Karpas-422 (cell line): ENCODE results near the gene ADGRG2. TPM values are rescaled to one million over a fixed set of nuclear protein-coding genes. Genes with fewer than 3 reads are reported as not detected.
A peak's percentile ranks its signal among the peaks of the same experiment; 100 is the strongest.

Experiments used
- DNase-seq: peaks from one replicate; pipeline ENCODE4 v3.0.0-alpha.2; 2015
- H2AFZ ChIP-seq: fragments of 200-600 bp; sonication (generic); 2 replicates; pipeline ENCODE4 v1.6.1; 2014; ENCODE audit warnings: antibody characterized with exemption, low read length, mixed read lengths
- H3K27ac ChIP-seq: fragments of 200-600 bp; sonication (generic); 2 replicates; pipeline ENCODE4 v1.5.1; 2014; ENCODE audit warnings: mild to moderate bottlenecking, low read length, moderate library complexity
- H3K27me3 ChIP-seq: fragments of 200-600 bp; sonication (generic); 2 replicates; pipeline ENCODE4 v1.6.1; 2014; ENCODE audit warnings: low read length, mixed read lengths
- H3K36me3 ChIP-seq: fragments of 200-600 bp; sonication (generic); 2 replicates; pipeline ENCODE4 v1.6.1; 2014; ENCODE audit warnings: low read length, mixed read lengths; ENCODE audit not compliant: insufficient read depth
- H3K4me1 ChIP-seq: fragments of 200-600 bp; sonication (generic); 2 replicates; pipeline ENCODE4 v1.6.1; 2014; ENCODE audit warnings: mild to moderate bottlenecking, low read length, mixed read lengths
- H3K4me2 ChIP-seq: fragments of 200-600 bp; sonication (generic); 2 replicates; pipeline ENCODE4 v1.6.1; 2014; ENCODE audit warnings: low read length, low read depth, mild to moderate bottlenecking; ENCODE audit not compliant: poor library complexity, severe bottlenecking
- H3K4me3 ChIP-seq: fragments of 200-600 bp; sonication (generic); 2 replicates; pipeline ENCODE4 v1.5.1; 2014; ENCODE audit warnings: mild to moderate bottlenecking, antibody characterized with exemption, low read length, mixed read lengths
- H3K79me2 ChIP-seq: fragments of 200-600 bp; sonication (generic); 2 replicates; pipeline ENCODE4 v1.6.1; 2014; ENCODE audit warnings: mild to moderate bottlenecking, low read length, mixed read lengths
- H3K9ac ChIP-seq: fragments of 200-600 bp; sonication (generic); 2 replicates; pipeline ENCODE4 v1.6.0; 2014; ENCODE audit warnings: low read length
- H3K9me2 ChIP-seq: fragments of 200-600 bp; sonication (generic), shearing (Covaris generic); replicated peaks from 2 replicates; pipeline ENCODE4 v1.6.0; 2014; ENCODE audit warnings: mild to moderate bottlenecking, low read length, moderate library complexity; ENCODE audit not compliant: insufficient read depth
- H3K9me3 ChIP-seq: fragments of 300-700, 200-600 bp; sonication (generic); 2 replicates; pipeline ENCODE4 v1.6.1; 2014; ENCODE audit warnings: low read length, mixed read lengths
- H4K20me1 ChIP-seq: fragments of 200-600 bp; sonication (generic); 2 replicates; pipeline ENCODE4 v1.6.1; 2014; ENCODE audit warnings: mild to moderate bottlenecking, antibody characterized with exemption, low read length, low read depth; ENCODE audit not compliant: insufficient read depth
- total RNA-seq: library from RNA; depleted of rRNA; stranded (reverse); fragments of >200 nt; shearing (Covaris generic); gene quantifications from 2 replicates; pipeline ENCODE4 v1.2.3, GENCODE V29; 2014; ENCODE audit warnings: low replicate concordance

Gene ADGRG2
- total RNA-seq, 1 experiment from 2014 or later, result not detected

DNA sequence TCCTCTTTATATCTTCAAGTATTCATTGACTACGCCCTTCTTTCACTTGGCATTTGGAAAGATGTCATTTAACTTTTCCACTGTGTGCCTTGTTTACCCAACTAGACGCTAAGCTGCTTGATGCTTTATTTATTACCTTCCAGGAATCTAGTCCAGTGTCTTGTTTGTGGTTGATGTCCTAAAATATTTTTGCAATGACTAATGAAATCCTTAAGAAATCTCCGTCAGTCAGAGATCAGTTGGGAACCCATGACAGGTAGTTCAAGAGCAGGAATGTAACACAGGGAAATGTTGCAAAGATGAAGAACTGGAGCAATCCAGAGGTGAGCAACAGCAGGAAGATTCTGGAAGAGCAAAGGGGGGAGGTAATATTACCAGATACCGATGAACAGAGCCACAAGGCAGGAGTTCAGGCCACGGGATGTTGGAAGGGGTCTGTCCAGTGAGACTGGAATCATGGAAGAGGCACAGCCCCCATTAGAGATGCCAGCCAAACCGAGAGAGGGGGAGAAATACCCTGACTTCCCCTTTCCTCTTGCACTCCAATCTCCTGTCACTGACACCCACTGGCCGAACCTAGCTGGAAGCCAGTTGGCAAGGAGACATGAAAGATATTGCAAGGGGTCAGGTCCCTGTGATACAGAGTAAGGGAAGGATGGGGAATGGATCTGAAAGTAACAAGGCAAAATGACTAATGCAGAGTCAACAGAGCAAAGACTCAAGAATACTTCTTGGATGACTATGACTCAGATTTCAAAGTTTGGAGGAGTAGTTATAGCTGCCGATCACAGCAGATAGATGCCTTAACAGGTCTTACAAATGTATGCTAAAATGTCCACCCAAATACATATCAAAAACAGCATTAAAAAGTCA, 75.7 kb downstream of the ADGRG2 start:
- no peak overlapping the region for H3K4me2 ChIP-seq
- no peaks in the 10 kb centered on the region for H4K20me1 ChIP-seq
- H3K79me2 ChIP-seq, result no peaks in the 10 kb centered on the region
- no peak overlapping the region for H3K9ac ChIP-seq
- H3K36me3 ChIP-seq, result no peaks in the 10 kb centered on the region
- H3K27ac ChIP-seq, result no peak overlapping the region
- H3K4me1 ChIP-seq, result no peaks in the 10 kb centered on the region
- no peak overlapping the region for H2AFZ ChIP-seq
- H3K9me2 ChIP-seq, result no peaks in the 10 kb centered on the region
- no peaks in the 10 kb centered on the region for H3K27me3 ChIP-seq
- DNase-seq, result no peak
- no peak overlapping the region for H3K4me3 ChIP-seq
- no peaks in the 10 kb centered on the region for H3K9me3 ChIP-seq

GRCh38 chrX:19040373-19040772, 81.9 kb downstream of the ADGRG2 start:
- Histone ChIP-seq H3K4me2 (no peak overlapping the region), H3K36me3 (no peaks in the 10 kb centered on the region), H2AFZ (no peak overlapping the region), H4K20me1 (no peaks in the 10 kb centered on the region), H3K27me3 (no peaks in the 10 kb centered on the region), H3K9me2 (no peaks in the 10 kb centered on the region), H3K79me2 (no peaks in the 10 kb centered on the region), H3K27ac (no peak overlapping the region), H3K4me1 (no peaks in the 10 kb centered on the region), H3K9ac (no peak overlapping the region), H3K4me3 (no peak overlapping the region), H3K9me3 (no peaks in the 10 kb centered on the region)
- peak; percentile 44 for DNase-seq

DNA sequence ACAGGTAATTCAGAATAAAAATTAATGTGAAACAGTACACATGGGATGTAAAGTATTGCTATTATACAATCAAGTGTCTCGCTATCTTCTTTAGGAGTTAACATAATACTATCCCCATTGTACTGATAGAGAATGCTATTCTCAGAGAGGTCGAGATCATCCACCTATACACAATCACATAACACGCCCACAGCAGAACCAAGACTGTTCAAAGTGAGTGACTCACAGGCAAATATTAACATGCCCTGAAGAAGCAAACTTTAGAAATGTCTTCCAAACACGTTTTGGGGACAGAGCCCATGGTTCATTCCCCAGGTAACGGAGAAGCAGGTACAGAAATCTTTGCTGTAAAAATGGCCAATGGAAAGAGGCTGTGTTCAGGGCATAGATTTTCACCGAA, 88.2 kb downstream of the ADGRG2 start:
- H2AFZ ChIP-seq, result no peak overlapping the region
- no peak overlapping the region for H3K27ac ChIP-seq
- no peaks in the 10 kb centered on the region for H3K9me2 ChIP-seq
- H3K27me3 ChIP-seq, result no peaks in the 10 kb centered on the region
- no peak overlapping the region for H3K9ac ChIP-seq
- H3K4me2 ChIP-seq, result no peak overlapping the region
- H3K9me3 ChIP-seq, result no peaks in the 10 kb centered on the region
- H3K79me2 ChIP-seq, result no peaks in the 10 kb centered on the region
- no peak overlapping the region for H3K4me3 ChIP-seq
- H3K4me1 ChIP-seq, result no peaks in the 10 kb centered on the region
- no peaks in the 10 kb centered on the region for H4K20me1 ChIP-seq
- H3K36me3 ChIP-seq, result no peaks in the 10 kb centered on the region
- no peak for DNase-seq

DNA sequence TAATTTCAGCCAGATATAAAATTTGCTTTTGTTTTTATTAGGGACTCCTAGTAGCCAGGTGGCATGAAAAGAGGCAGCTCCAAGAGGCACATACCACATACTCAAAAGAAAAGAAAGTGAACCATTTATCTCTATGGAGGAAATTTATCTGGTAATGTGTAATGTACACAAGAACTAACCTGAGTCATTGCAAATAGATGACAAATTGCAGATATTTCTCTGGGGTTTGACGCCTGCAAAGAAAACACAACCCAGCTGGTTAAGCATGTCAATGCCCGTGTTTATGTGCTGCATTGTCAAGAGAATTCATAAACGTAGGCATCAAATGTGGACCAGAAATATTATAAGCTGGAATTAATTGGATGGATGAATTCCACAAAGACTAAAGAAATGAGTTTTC, 91.5 kb downstream of the ADGRG2 start:
- no peak overlapping the region for H3K27ac ChIP-seq
- H3K9me2 ChIP-seq, result no peaks in the 10 kb centered on the region
- no peak for DNase-seq
- no peaks in the 10 kb centered on the region for H3K27me3 ChIP-seq
- no peaks in the 10 kb centered on the region for H3K4me1 ChIP-seq
- no peak overlapping the region for H2AFZ ChIP-seq
- H3K4me3 ChIP-seq, result no peak overlapping the region
- no peaks in the 10 kb centered on the region for H3K9me3 ChIP-seq
- no peaks in the 10 kb centered on the region for H3K79me2 ChIP-seq
- H3K9ac ChIP-seq, result no peak overlapping the region
- no peaks in the 10 kb centered on the region for H4K20me1 ChIP-seq
- H3K4me2 ChIP-seq, result no peak overlapping the region
- H3K36me3 ChIP-seq, result no peaks in the 10 kb centered on the region

- H3K79me2 ChIP-seq, result no peaks in the 10 kb centered on the region
- no peaks in the 10 kb centered on the region for H3K9me2 ChIP-seq
- no peaks in the 10 kb centered on the region for H3K36me3 ChIP-seq
- H3K9ac ChIP-seq, result no peak overlapping the region
- no peak overlapping the region for H3K4me2 ChIP-seq
- no peaks in the 10 kb centered on the region for H3K27me3 ChIP-seq
- H3K9me3 ChIP-seq, result no peaks in the 10 kb centered on the region
- H4K20me1 ChIP-seq, result no peaks in the 10 kb centered on the region
- no peak overlapping the region for H3K27ac ChIP-seq
- no peak overlapping the region for H3K4me3 ChIP-seq
- no peak for DNase-seq
- no peaks in the 10 kb centered on the region for H3K4me1 ChIP-seq
- H2AFZ ChIP-seq, result no peak overlapping the region
Observed at GRCh38 chrX:19028560-19028959, 93.7 kb downstream of the ADGRG2 start.

DNA sequence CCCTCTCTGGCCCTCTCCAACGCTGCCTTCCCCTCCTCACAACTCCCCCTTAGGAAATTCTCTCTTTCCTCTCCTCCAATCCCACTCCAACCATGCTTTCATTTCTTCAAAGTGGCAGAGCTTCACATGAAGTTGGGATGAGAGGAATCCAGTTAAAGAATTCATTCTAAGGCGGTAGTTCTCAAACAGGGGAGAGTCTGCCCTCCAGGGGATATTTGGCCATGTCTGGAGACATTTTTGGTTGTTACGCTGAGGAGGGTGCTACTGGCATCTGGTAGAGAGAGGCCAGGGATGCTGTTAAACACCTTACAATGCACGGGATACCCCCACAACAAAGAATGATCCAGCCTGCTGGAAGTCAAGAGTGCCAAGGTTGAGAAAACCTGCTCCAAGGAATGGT, 97.9 kb downstream of the ADGRG2 start:
- Histone ChIP-seq H3K4me3 (no peak overlapping the region), H3K36me3 (no peaks in the 10 kb centered on the region), H3K27ac (no peak overlapping the region), H3K9me3 (no peaks in the 10 kb centered on the region), H3K79me2 (no peaks in the 10 kb centered on the region), H3K4me2 (no peak overlapping the region), H4K20me1 (no peaks in the 10 kb centered on the region), H3K9me2 (no peaks in the 10 kb centered on the region), H3K4me1 (no peaks in the 10 kb centered on the region), H3K27me3 (no peaks in the 10 kb centered on the region), H2AFZ (no peak overlapping the region), H3K9ac (no peak overlapping the region)
- no peak for DNase-seq

DNA sequence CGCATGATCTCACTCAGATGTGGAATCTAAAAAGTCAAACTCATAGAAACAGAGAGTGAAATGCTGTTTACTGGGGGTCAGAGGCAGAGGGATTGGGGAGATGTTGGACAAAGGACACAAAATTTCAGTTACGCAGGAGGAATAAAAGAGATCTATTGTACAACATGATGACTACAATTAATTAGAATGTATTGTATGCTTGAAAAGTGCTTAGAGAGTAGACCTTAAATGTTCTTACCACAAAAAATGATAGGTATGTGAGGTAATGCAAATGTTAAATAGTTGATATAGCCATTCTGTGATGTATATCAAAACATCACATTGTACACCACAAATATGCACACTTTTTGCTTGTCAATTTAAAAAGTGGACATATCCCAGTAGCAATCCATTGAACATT, 102.3 kb downstream of the ADGRG2 start:
- H3K79me2 ChIP-seq, result no peaks in the 10 kb centered on the region
- H3K4me2 ChIP-seq, result no peak overlapping the region
- no peaks in the 10 kb centered on the region for H3K27me3 ChIP-seq
- no peak overlapping the region for H3K9ac ChIP-seq
- H3K4me3 ChIP-seq, result no peak overlapping the region
- no peaks in the 10 kb centered on the region for H3K36me3 ChIP-seq
- no peaks in the 10 kb centered on the region for H3K9me3 ChIP-seq
- H2AFZ ChIP-seq, result no peak overlapping the region
- H3K9me2 ChIP-seq, result no peaks in the 10 kb centered on the region
- H3K27ac ChIP-seq, result no peak overlapping the region
- no peaks in the 10 kb centered on the region for H4K20me1 ChIP-seq
- no peak for DNase-seq
- H3K4me1 ChIP-seq, result no peaks in the 10 kb centered on the region

DNA sequence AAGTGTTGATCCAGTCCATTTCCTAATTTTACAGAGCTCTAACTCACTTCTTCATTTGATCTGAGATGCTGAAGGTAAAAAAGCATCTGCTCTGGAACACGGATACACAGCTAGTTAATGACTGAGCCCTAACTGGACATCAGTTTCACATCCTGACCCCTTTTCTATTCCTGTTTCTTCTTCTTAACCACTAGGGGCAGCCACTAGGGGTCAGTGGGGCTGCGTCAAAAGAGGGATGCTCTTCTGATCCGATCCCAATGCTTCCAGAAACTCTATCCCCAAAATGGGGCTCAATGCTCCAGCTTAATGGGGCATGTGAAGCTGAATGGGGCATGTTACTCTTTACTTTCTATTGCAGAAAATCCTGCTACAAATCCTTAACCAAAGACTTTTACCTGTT, 105.0 kb downstream of the ADGRG2 start:
- Histone ChIP-seq H3K4me3 (no peak overlapping the region), H3K4me1 (no peaks in the 10 kb centered on the region), H3K79me2 (no peaks in the 10 kb centered on the region), H4K20me1 (no peaks in the 10 kb centered on the region), H3K9me2 (no peaks in the 10 kb centered on the region), H3K9me3 (no peaks in the 10 kb centered on the region), H2AFZ (no peak overlapping the region), H3K27ac (no peak overlapping the region), H3K9ac (no peak overlapping the region), H3K36me3 (no peaks in the 10 kb centered on the region), H3K4me2 (no peak overlapping the region), H3K27me3 (no peaks in the 10 kb centered on the region)
- peak; percentile 51 for DNase-seq
